Body of pancreas (tissue), 4 donors: ENCODE results near the gene RPS6KA5.

ENCODE experiments used
- POLR2A ChIP-seq, 3 donors: fragments of 450-650 bp; IDR thresholded peaks; one replicate each; pipeline ENCODE4 v1.6.1; 2016; ENCODE audit warnings: antibody characterized with exemption in 3 of 3, mild to moderate bottlenecking in 2 of 3
- TF ChIP-seq, protein P1 (sequence below), 7 experiments: fragments of 450-650 bp in 4 of 7; fragments of 200-600 bp in 3 of 7; sonication (generic) in 3 of 7; IDR thresholded peaks; one replicate each; pipeline ENCODE4 v1.5.1; 2016 to 2019; ENCODE audit warnings: antibody characterized with exemption in 7 of 7

DNA sequence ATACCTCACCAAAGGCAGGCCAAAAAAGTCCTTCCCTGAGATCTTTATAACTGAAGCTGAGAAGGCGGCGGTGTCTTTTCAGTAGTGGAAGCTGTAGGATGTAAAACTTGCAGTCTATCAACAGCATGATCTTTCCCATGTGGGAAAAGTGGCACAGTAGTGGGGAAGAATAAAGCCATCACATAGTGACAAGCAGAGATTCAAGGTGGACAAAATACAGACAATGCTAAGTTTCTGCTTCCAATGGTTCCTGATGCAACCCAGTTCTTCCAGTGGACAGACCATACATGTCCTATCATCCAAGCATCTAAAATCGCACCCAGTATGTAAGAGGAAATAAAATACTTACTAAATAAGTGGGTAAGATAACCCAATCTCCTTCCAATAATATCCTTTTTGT is 4.1 kb downstream of the RPS6KA5 start:
- TF ChIP-seq, protein P1, sequence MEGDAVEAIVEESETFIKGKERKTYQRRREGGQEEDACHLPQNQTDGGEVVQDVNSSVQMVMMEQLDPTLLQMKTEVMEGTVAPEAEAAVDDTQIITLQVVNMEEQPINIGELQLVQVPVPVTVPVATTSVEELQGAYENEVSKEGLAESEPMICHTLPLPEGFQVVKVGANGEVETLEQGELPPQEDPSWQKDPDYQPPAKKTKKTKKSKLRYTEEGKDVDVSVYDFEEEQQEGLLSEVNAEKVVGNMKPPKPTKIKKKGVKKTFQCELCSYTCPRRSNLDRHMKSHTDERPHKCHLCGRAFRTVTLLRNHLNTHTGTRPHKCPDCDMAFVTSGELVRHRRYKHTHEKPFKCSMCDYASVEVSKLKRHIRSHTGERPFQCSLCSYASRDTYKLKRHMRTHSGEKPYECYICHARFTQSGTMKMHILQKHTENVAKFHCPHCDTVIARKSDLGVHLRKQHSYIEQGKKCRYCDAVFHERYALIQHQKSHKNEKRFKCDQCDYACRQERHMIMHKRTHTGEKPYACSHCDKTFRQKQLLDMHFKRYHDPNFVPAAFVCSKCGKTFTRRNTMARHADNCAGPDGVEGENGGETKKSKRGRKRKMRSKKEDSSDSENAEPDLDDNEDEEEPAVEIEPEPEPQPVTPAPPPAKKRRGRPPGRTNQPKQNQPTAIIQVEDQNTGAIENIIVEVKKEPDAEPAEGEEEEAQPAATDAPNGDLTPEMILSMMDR (IDR thresholded peaks at IDR 0.05): no peak
- TF ChIP-seq POLR2A (IDR thresholded peaks at IDR 0.05): no peak
